ENCODE measurements around the gene KRT24.

DNA sequence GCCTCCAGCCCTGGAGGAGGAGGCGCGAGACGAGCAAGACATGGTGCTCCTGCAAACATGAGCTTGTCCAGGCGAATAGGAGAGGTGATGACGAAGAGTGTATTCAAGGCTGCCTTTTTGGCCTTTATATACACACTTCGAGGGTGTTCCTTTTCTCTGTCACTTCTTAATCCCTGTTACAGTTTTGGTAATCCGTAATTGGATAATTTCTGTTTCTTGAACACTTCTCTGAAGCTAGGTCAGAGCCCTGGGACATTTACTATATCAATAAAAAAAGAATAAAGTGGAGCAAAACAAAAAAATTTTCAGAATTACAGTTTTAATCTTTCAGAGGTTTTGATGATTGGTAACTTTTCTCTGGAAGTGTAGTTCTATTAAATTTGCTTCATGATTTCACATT lies at the start of gene KRT24:
- TF ChIP-seq, protein P1, sequence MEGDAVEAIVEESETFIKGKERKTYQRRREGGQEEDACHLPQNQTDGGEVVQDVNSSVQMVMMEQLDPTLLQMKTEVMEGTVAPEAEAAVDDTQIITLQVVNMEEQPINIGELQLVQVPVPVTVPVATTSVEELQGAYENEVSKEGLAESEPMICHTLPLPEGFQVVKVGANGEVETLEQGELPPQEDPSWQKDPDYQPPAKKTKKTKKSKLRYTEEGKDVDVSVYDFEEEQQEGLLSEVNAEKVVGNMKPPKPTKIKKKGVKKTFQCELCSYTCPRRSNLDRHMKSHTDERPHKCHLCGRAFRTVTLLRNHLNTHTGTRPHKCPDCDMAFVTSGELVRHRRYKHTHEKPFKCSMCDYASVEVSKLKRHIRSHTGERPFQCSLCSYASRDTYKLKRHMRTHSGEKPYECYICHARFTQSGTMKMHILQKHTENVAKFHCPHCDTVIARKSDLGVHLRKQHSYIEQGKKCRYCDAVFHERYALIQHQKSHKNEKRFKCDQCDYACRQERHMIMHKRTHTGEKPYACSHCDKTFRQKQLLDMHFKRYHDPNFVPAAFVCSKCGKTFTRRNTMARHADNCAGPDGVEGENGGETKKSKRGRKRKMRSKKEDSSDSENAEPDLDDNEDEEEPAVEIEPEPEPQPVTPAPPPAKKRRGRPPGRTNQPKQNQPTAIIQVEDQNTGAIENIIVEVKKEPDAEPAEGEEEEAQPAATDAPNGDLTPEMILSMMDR (conservative IDR thresholded peaks at IDR 0.05 in 1 of 2, IDR thresholded peaks at IDR 0.05 in 1 of 2; ENCODE audit: low read depth in 1 of 2, low read length in 2 of 2), result no peak
- no peak for TF ChIP-seq EZH2 (IDR thresholded peaks at IDR 0.05; ENCODE audit: low read length, missing control alignments)

Data from fibroblast of lung (primary cell).